Anterior cingulate cortex (tissue), 58 donors: Measurements from ENCODE around the gene SMYD1.

ENCODE experiments used
- DNase-seq, 58 donors: peaks; one replicate each; lab custom pipeline; 2025; lab: John Stamatoyannopoulos, UW

Gene SMYD1

GRCh38 chr2:88133875-88134274 is 66.2 kb downstream of the SMYD1 start:
- DNase-seq = no peak

DNA sequence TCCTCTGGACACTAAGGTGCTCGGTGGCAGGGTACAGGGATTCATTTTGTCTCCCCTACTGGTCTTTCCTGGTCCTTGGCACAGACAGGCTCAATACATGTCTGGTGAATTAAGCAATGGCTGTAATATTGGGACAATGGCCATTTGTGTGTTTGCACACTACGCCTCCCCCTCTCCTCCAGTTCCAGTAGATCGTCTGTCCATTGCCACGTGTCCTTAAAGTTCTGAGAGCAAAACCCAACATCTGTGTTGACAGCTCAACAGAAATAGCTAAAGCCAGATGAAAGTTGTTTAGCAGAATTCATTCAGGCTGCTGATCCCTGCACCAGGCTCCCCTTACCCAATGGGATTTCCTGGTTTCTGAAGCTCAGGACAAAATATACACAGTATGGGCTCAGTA is 69.2 kb downstream of the SMYD1 start:
- DNase-seq = peak in 22 of 58 donors; percentile 9 to 75 (median 38)

- no peak for DNase-seq
These were observed 70.2 kb downstream of the SMYD1 start for GRCh38 chr2:88137833-88138232.

DNA sequence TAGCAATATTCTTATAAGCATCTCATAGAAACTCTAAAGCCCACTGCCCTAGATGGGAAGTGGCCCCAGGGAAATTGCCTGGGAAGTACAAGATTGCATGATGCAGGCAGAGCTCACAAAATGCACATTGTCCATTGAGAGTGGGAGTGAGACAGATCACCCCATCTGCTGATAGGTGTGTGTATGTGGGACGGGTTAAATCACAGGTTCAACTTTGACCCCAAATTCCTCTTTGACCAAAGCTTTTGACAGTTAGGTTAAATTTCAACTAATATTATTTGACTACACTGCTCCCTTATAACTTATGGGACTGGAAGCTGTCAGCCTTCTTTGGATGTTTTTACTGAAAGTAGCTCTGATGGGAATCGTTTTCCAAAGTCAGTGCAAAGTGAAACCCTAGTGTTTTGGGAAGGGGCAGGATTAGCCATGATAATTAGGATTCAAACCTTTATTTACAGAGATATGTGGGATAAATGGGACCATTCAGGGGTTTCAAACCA is 71.6 kb downstream of the SMYD1 start:
- no peak for DNase-seq

- DNase-seq = no peak
These were observed 72.2 kb downstream of the SMYD1 start for GRCh38 chr2:88139804-88140203.

DNA sequence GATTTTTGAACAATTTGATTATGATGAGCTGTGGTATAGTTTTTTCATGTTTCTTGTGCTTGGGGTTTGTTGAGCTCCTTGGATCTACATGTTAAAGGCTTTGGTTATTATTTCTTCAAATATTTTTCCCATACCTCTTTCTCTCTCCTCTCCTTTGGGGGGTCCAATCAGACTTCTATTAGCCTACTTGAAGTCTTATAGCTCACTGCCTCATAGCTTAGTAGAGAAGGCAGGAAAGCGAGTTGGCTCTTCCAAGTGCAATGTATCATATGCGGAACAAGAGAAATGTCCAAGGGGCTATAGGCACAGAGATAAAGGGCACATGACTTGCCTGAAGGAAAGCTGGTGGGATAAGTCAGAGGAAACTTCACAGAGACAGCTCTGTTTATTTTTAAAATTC is 74.3 kb downstream of the SMYD1 start:
- DNase-seq = no peak

DNA sequence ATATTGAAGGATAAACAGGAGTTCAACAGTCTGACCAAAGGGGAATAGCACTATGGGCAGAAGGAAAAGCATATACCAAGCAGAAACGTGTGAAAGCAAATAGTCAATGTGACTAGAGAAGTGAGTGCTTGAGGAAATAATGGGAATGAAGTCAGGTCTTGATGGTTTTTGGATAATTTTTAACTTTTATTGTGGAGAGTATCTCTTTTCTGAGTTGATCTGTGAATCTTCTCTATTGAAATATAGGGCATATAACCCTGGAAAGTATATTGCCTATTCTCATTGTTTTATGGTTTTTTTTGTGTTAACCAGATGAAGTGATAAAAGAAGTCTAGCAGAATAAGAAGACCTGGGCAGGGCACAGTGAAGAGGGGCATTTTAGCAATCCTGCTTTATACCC is 76.6 kb downstream of the SMYD1 start:
- DNase-seq = no peak

- DNase-seq = no peak
These were observed 77.4 kb downstream of the SMYD1 start for GRCh38 chr2:88144914-88145497.

GRCh38 chr2:88146590-88146989 is 79.0 kb downstream of the SMYD1 start:
- DNase-seq = no peak

GRCh38 chr2:88147145-88147544 is 79.5 kb downstream of the SMYD1 start:
- DNase-seq = no peak

DNA sequence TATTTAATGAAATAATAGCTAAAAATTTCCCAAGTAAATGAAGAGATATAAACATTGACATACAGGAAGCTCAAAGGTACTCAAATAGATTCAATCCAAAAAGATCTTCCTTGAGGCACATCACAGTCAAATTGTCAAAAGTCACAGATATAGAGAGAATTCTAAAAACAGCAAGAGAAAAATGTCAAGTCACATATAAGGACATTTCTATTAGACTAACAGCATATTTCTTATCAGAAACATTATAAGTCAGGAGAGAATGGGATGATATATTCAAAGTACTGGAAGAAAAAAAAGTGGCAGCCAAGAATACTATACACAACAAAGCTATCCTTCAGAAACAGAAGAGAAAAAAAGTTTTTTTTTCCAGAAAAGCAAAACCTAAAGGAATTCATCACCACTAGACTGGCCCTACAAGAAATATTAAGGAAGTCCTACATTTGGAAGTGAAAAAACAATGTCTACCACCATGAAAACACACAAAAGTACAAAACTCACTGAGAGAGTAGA is 81.4 kb downstream of the SMYD1 start:
- no peak for DNase-seq

GRCh38 chr2:88159481-88159880 is 91.9 kb downstream of the SMYD1 start:
- no peak for DNase-seq

DNA sequence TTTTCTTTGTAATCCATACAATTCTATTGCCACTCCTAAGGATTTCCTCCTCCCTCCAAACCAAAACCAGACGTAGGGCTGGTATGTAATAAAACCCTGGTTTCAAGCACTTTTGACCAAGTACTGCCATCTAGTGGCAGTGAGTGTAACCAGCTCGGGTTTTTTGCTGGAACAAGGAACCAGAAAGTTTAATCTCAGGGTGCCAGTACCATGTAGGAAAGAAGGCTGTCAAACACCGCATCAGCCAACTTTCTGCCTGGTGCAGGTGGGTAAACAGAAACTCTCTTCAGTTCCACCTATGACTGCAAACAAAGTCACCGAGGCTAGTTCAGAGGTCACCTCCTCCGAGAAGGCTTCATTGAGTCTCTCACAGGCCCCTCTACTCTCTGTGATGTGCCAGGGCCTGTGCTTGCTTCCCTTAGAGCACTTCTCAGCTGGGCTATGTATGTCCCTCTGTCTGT is 92.4 kb downstream of the SMYD1 start:
- peak in 46 of 58 donors; percentile 6 to 76 (median 30) for DNase-seq

DNA sequence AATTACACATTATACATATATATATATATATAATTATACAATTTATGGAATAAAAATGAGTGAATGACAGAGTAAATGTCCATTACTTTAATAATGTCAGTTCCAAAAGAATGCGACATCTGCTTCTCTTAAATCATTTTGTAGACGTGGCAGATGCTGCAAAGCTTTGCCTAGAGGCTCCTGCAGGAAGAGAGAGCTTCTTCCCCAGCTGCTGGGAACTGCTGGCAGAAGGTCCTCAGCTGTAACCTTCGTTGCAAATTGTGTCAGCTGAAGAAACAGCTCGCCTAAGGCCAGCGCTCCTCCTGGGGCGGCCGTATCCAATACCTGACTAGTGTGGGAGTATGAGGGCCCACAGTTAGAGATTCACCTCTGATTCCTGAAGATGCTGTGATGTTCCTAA is 92.9 kb downstream of the SMYD1 start:
- no peak for DNase-seq

DNA sequence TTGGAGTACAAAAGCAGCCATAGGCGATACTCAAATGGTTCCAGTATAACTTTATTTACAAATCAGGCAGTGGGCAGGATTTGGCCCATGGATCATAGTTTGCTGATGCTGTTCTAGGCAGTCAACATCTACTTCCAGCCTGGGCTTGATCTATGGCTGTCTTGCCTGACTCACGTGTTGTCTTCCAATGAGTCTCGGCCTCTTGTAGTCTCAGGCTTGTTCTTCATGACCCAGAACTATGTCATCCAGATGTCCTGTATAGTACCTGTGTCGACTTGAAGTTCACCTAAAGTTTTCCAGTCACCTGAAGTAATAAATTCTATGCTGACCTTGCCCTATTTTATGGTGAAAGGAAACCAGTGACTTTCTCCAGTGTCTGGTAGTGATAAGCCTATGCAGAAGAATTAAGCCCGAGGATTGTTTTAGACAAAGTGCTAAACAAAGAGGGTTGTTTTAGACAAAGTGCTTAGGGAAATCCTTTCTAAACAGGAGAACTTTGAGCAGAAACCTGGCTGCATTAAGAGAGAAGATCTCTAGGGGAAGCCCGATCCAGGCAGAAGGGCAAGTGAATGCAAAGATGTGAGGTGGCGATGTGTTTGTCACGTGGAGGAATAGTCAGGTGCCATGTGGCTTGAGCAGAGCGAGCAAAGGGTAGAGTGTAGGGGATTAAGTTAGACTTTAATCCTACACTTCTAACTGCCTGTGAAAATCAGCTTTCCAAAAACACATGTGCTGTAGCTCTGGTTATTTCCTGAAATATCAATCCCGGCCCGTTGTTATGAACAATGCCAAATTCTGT is 94.0 kb downstream of the SMYD1 start:
- DNase-seq = no peak
